A549 (cell line): ENCODE data around the gene GARS1. TPM values are rescaled to one million over a fixed set of nuclear protein-coding genes. Genes with fewer than 3 reads are reported as not detected.

Experiments used
- ATAC-seq, 2 experiments: fragments of 200-7000 bp in 1 of 2; fragments of >200 bp in 1 of 2; cut with Nextera tagmentation in 1 of 2; cut with Tn5 transposase in 1 of 2; 3 replicates each; pipeline versions ENCODE4 v1.8.0 to v1.9.1; 2018 to 2020; ENCODE audit warnings: mild to moderate bottlenecking in 1 of 2, moderate library complexity in 1 of 2
- CTCF ChIA-PET: fragments of 300-600 bp; sonication (Branson Sonifier 250); formaldehyde crosslinking; extraction: SDS; loops from one replicate; lab custom pipeline; 2021; ENCODE audit warnings: antibody characterized with exemption, inconsistent platforms; lab: Yijun Ruan, JAX
- POLR2A ChIA-PET: fragments of 350-600 bp; formaldehyde crosslinking; extraction: SDS; loops from one replicate; lab custom pipeline; 2021; ENCODE audit warnings: antibody characterized with exemption, inconsistent platforms; lab: Yijun Ruan, JAX
- DNase-seq, 2 experiments: peaks; one replicate each; pipeline versions ENCODE4 v3.0.0 to v3.0.0-alpha.2; 2011 to 2016; ENCODE audit warnings: low read depth in 1 of 2, low spot score in 1 of 2
- FAIRE-seq: peaks from 2 replicates; lab custom pipeline; 2011; peaks lifted over from hg19 to GRCh38; lab: Jason Lieb, UNC
- H3K27ac ChIP-seq, 2 experiments: fragments of >200 bp; sonication (Bioruptor Twin); formaldehyde crosslinking; 3 replicates each; pipeline ENCODE4 v1.5.1; 2016 to 2017
- H3K4me1 ChIP-seq: fragments of >200 bp; sonication (Bioruptor Twin); formaldehyde crosslinking; 3 replicates; pipeline ENCODE4 v1.6.1; 2016
- H3K4me2 ChIP-seq: fragments of >200 bp; sonication (Bioruptor Twin); formaldehyde crosslinking; 3 replicates; pipeline ENCODE4 v1.6.1; 2016
- H3K4me3 ChIP-seq: fragments of >200 bp; sonication (Bioruptor Twin); formaldehyde crosslinking; 3 replicates; pipeline ENCODE4 v1.5.1; 2016
- H3K9me3 ChIP-seq: fragments of >200 bp; sonication (Bioruptor Twin); formaldehyde crosslinking; 3 replicates; pipeline ENCODE4 v1.6.1; 2016
- BHLHE40 ChIP-seq: IDR thresholded peaks from 2 replicates; pipeline ENCODE4 v1.6.1; 2012; ENCODE audit warnings: low read depth, low read length, inconsistent platforms
- CTCF ChIP-seq: fragments of >200 bp; sonication (Bioruptor Twin); formaldehyde crosslinking; IDR thresholded peaks from 3 replicates; pipeline ENCODE4 v1.5.1; 2016
- EHF ChIP-seq: fragments of 250-450 bp; sonication (Bioruptor Pico); IDR thresholded peaks from 2 replicates; pipeline ENCODE4 v1.5.0; 2020; ENCODE audit warnings: mild to moderate bottlenecking
- EHMT2 ChIP-seq: fragments of 200-600 bp; sonication (generic); IDR thresholded peaks from 2 replicates; pipeline ENCODE4 v1.6.1; 2016; ENCODE audit warnings: antibody characterized with exemption, low read depth, mild to moderate bottlenecking, moderate library complexity
- FOXS1 ChIP-seq: fragments of 250-450 bp; sonication (Bioruptor Pico); IDR thresholded peaks from 2 replicates; pipeline ENCODE4 v1.5.0; 2020; ENCODE audit warnings: mild to moderate bottlenecking, moderate library complexity
- GATA3 ChIP-seq: IDR thresholded peaks from 2 replicates; pipeline ENCODE4 v1.6.1; 2012; ENCODE audit warnings: borderline replicate concordance
- HES2 ChIP-seq: fragments of >200 bp; sonication (Bioruptor Twin); formaldehyde crosslinking; IDR thresholded peaks from 2 replicates; pipeline ENCODE4 v1.6.1; 2016
- HOXA7 ChIP-seq: fragments of 250-450 bp; sonication (Bioruptor Pico); IDR thresholded peaks from 2 replicates; pipeline ENCODE4 v1.5.0; 2020; ENCODE audit warnings: mild to moderate bottlenecking, moderate library complexity
- HOXB5 ChIP-seq: fragments of 250-450 bp; sonication (Bioruptor Pico); IDR thresholded peaks from 2 replicates; pipeline ENCODE4 v1.5.0; 2020; ENCODE audit warnings: mild to moderate bottlenecking, moderate library complexity
- JUN ChIP-seq, 2 experiments: fragments of >200 bp; sonication (Bioruptor Twin); formaldehyde crosslinking; IDR thresholded peaks; 2 replicates in 1 of 2; 3 replicates in 1 of 2; pipeline ENCODE4 v1.6.1; 2016 to 2017
- MAX ChIP-seq: IDR thresholded peaks from 2 replicates; pipeline ENCODE4 v1.6.1; 2012
- MYC ChIP-seq: IDR thresholded peaks from 2 replicates; pipeline ENCODE4 v1.6.1; 2012; ENCODE audit warnings: mild to moderate bottlenecking, inconsistent platforms, low read length, improper control_type of control experiment, borderline replicate concordance
- NPAS2 ChIP-seq: fragments of 250-450 bp; sonication (Bioruptor Pico); IDR thresholded peaks from 2 replicates; pipeline ENCODE4 v1.8.0; 2022; ENCODE audit warnings: mild to moderate bottlenecking, moderate library complexity, borderline replicate concordance
- PHF8 ChIP-seq: fragments of 200-600 bp; sonication (generic); IDR thresholded peaks from 2 replicates; pipeline ENCODE4 v1.6.1; 2016; ENCODE audit warnings: low read depth, mild to moderate bottlenecking, antibody characterized with exemption, moderate library complexity, borderline replicate concordance
- REST ChIP-seq: fragments of 200-600 bp; sonication (generic); IDR thresholded peaks from 2 replicates; pipeline ENCODE4 v1.6.1; 2016; ENCODE audit warnings: antibody characterized with exemption, mild to moderate bottlenecking, moderate library complexity
- RNF2 ChIP-seq: fragments of 200-600 bp; sonication (generic); IDR thresholded peaks from 2 replicates; pipeline ENCODE4 v1.6.1; 2016; ENCODE audit warnings: low read depth, mild to moderate bottlenecking, antibody characterized with exemption, moderate library complexity, borderline replicate concordance
- SREBF2 ChIP-seq: fragments of 450-650 bp; IDR thresholded peaks from 2 replicates; pipeline ENCODE4 v1.6.1; 2014; ENCODE audit warnings: mild to moderate bottlenecking, moderate library complexity
- USF2 ChIP-seq: fragments of 450-650 bp; IDR thresholded peaks from 2 replicates; pipeline ENCODE4 v1.6.1; 2014; ENCODE audit warnings: antibody characterized with exemption
- ZC3H11A ChIP-seq: fragments of 450-650 bp; IDR thresholded peaks from 2 replicates; pipeline ENCODE4 v1.6.1; 2014; ENCODE audit warnings: antibody characterized with exemption, mild to moderate bottlenecking
- ZNF302 ChIP-seq: fragments of 250-450 bp; sonication (Bioruptor Pico); IDR thresholded peaks from 2 replicates; pipeline ENCODE4 v1.9.0; 2021; ENCODE audit warnings: inconsistent platforms, mild to moderate bottlenecking, moderate library complexity
- ZSCAN20 ChIP-seq: fragments of 250-450 bp; sonication (Bioruptor Pico); IDR thresholded peaks from 2 replicates; pipeline ENCODE4 v1.8.0; 2022; ENCODE audit warnings: mild to moderate bottlenecking, moderate library complexity
- WGBS: methylation state at CpG from one replicate; pipeline ENCODE4 v1.1.6; 2017; ENCODE audit errors: missing lambda C conversion rate; 5-methylcytosine and 5-hydroxymethylcytosine counted together
- polyA plus RNA-seq, 4 experiments: library from polyadenylated mRNA; depleted of rRNA in 3 of 4; stranded (reverse); fragments of >200 nt; fragmentation: RNase III in 1 of 4; extraction: RNeasy Plus Mini Kit Qiagen cat#74134 plus additional on column Dnase treatment in 1 of 4; gene quantifications; 2 replicates in 3 of 4; 3 replicates in 1 of 4; pipeline ENCODE4 v1.2.3, GENCODE V29; 2011 to 2017

Gene GARS1
- polyA plus RNA-seq, 2 of the 4 experiments (the other 2 are of a cell fraction), result 134 to 608 TPM

GRCh38 chr7:30656006-30656957 is 61.6 kb downstream of the GARS1 start:
- no peak for DNase-seq
- H3K27ac ChIP-seq, result no peak overlapping the region
- no peak for ATAC-seq
- FAIRE-seq, result no peak
- CTCF ChIA-PET, result no interaction called here
- H3K4me1 ChIP-seq, result no peaks in the 10 kb centered on the region
- H3K4me3 ChIP-seq, result no peak overlapping the region
- no peak for TF ChIP-seq GATA3
- no peak for TF ChIP-seq BHLHE40
- TF ChIP-seq FOXS1 (CRISPR knock-in tag), result no peak
- no peak for TF ChIP-seq JUN (IDR thresholded peaks at IDR 0.05)
- TF ChIP-seq NPAS2 (CRISPR knock-in tag), result no peak
- no peak for TF ChIP-seq USF2
- no peak for TF ChIP-seq HOXA7 (CRISPR knock-in tag)
- TF ChIP-seq MYC, result no peak
- no peak for TF ChIP-seq PHF8
- no peak for TF ChIP-seq EHF (CRISPR knock-in tag)
- TF ChIP-seq EHMT2, result no peak
- no peak for TF ChIP-seq ZNF302 (CRISPR knock-in tag)
- TF ChIP-seq ZSCAN20 (CRISPR knock-in tag), result no peak
- no peak for TF ChIP-seq HES2
- TF ChIP-seq ZC3H11A, result no peak
- 57% methylated on average over 15 of the region's 21 CpGs for WGBS
- no peak overlapping the region for H3K4me2 ChIP-seq
- POLR2A ChIA-PET, result no interaction called here
- no peaks in the 10 kb centered on the region for H3K9me3 ChIP-seq

- POLR2A ChIA-PET, result no interaction called here
- Histone ChIP-seq H3K9me3 (no peaks in the 10 kb centered on the region), H3K27ac (no peak overlapping the region), H3K4me3 (no peak overlapping the region), H3K4me2 (no peak overlapping the region), H3K4me1 (no peaks in the 10 kb centered on the region)
- DNase-seq (no peak), FAIRE-seq (no peak), ATAC-seq (no peak)
- CTCF ChIA-PET, result no interaction called here
- no peak for TF ChIP-seq HOXB5 (CRISPR knock-in tag)
- TF ChIP-seq CTCF, result no peak
- TF ChIP-seq REST, result no peak
- no peak for TF ChIP-seq MAX
- no peak for TF ChIP-seq SREBF2
- no peak for TF ChIP-seq RNF2
- whole genome bisulfite sequencing, result 73% methylated on average over 1 of the region's 2 CpGs
Observed at GRCh38 chr7:30657131-30657530, 62.5 kb downstream of the GARS1 start.
